ENCODE results near the gene ZFP36L2.

- TF ChIP-seq CTCF (IDR thresholded peaks at IDR 0.05; ENCODE audit: low read depth, low read length) (no peak), EZH2phosphoT487 (IDR thresholded peaks at IDR 0.05; ENCODE audit: low read depth) (no peak)
Observed at GRCh38 chr2:43221763-43222474, 4.5 kb downstream of the ZFP36L2 start.

Measured in OCI-LY3 (cell line).